CD4-positive, CD25-positive, alpha-beta regulatory T cell (primary cell): Measurements from ENCODE around the gene KCNK10. TPM values are rescaled to one million over a fixed set of nuclear protein-coding genes. Genes with fewer than 3 reads are reported as not detected.

Source experiments
- ATAC-seq, 2 donors: fragments of 150-1000 bp; cut with Tn5 transposase; one replicate each; pipeline ENCODE4 v1.10.0; 2021; ENCODE audit warnings: low read depth in 2 of 2, moderate number of reproducible peaks in 2 of 2, moderate library complexity in 1 of 2
- DNase-seq, 3 donors: peaks; one replicate each; pipeline versions ENCODE4 v3.0.0 to v3.0.0-alpha.2; 2012 to 2022; ENCODE audit warnings: mixed read lengths in 1 of 3
- H3K27ac ChIP-seq: one replicate; pipeline ENCODE4 v1.7.0; 2013; ENCODE audit warnings: mild to moderate bottlenecking, low read length; ENCODE audit not compliant: insufficient read depth, poor library complexity, severe bottlenecking
- H3K27me3 ChIP-seq: one replicate; pipeline ENCODE4 v1.7.0; 2013; ENCODE audit warnings: low read length; ENCODE audit not compliant: control insufficient read depth, insufficient read depth
- H3K36me3 ChIP-seq: one replicate; pipeline ENCODE4 v1.7.0; 2013; ENCODE audit warnings: mild to moderate bottlenecking, low read length, moderate library complexity; ENCODE audit not compliant: control insufficient read depth, insufficient read depth
- H3K4me1 ChIP-seq: 2 replicates; pipeline ENCODE4 v1.7.0; 2013; ENCODE audit warnings: mild to moderate bottlenecking, low read length; ENCODE audit not compliant: insufficient read depth, control insufficient read depth, poor library complexity, severe bottlenecking
- H3K4me3 ChIP-seq: one replicate; pipeline ENCODE4 v1.7.0; 2013; ENCODE audit warnings: low read depth, mild to moderate bottlenecking, low read length, moderate library complexity
- H3K9me3 ChIP-seq, 2 experiments: 1 replicate in 1 of 2; 2 replicates in 1 of 2; pipeline ENCODE4 v1.7.0; 2013; ENCODE audit warnings: low read length in 2 of 2, mild to moderate bottlenecking in 1 of 2, moderate library complexity in 1 of 2; ENCODE audit not compliant: control insufficient read depth in 2 of 2
- H3K27ac Mint-ChIP-seq, 3 donors: one replicate each; pipeline ENCODE4 v1.8.0; 2020 to 2022; ENCODE audit warnings: mild to moderate bottlenecking in 3 of 3, mixed read lengths in 3 of 3, moderate library complexity in 2 of 3
- H3K27me3 Mint-ChIP-seq: one replicate; pipeline ENCODE4 v1.8.0; 2022; ENCODE audit warnings: mild to moderate bottlenecking, mixed read lengths
- H3K36me3 Mint-ChIP-seq: one replicate; pipeline ENCODE4 v1.8.0; 2020; ENCODE audit warnings: mixed read lengths
- H3K4me1 Mint-ChIP-seq, 4 donors: one replicate each; pipeline ENCODE4 v1.8.0; 2020 to 2022; ENCODE audit warnings: mixed read lengths in 4 of 4, mild to moderate bottlenecking in 1 of 4
- H3K4me3 Mint-ChIP-seq, 4 donors: one replicate each; pipeline ENCODE4 v1.8.0; 2020 to 2022; ENCODE audit warnings: mild to moderate bottlenecking in 4 of 4, mixed read lengths in 4 of 4, moderate library complexity in 3 of 4
- H3K9me3 Mint-ChIP-seq, 7 donors: one replicate each; pipeline ENCODE4 v1.8.0; 2020 to 2022; ENCODE audit warnings: mixed read lengths in 7 of 7, mild to moderate bottlenecking in 3 of 7, moderate library complexity in 2 of 7
- polyA plus RNA-seq, 4 donors: library from polyadenylated mRNA; unstranded; fragments of 300-500 nt; fragmentation: Illumina TruSeq; gene quantifications; one replicate each; pipeline ENCODE4 v1.2.3, GENCODE V29; 2021
- total RNA-seq: library from RNA; stranded (reverse); gene quantifications from one replicate; pipeline ENCODE4 v1.2.3, GENCODE V29; 2022

The KCNK10 gene
- total and polyA plus RNA-seq, 5 donors from 2014 or later: not detected

DNA sequence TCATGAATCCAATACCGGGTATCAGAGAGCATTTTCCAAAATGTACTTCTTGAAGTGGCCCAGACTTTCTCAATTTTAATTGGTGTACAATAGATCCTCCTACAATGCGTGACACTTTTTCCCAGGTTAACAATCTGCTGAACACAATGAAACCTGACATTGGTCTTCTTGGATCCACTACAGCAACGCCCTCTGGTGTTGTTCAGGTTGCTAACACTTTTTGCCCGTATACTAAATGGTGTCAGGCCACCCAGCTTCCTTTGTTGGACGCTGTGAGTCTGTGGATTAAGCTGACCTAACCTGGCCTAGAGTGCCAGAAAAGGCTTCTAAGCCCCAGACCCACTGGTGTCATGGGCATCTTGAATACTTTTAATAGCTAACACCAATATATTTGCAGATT lies 89.2 kb downstream of the KCNK10 start:
- H3K9me3 ChIP-seq: no peaks in the 10 kb centered on the region
- no peak overlapping the region for H3K27ac Mint-ChIP-seq
- no peaks in the 10 kb centered on the region for H3K36me3 Mint-ChIP-seq
- no peak overlapping the region for H3K4me3 ChIP-seq
- peaks cover 0 to 5% (median 0%) of the 10 kb centered on the region in 7 donors for H3K9me3 Mint-ChIP-seq
- peak in 1 of 3 donors; percentile 2 for DNase-seq
- peaks cover 3% of the 10 kb centered on the region for H3K27me3 ChIP-seq
- ATAC-seq: no peak
- no peaks in the 10 kb centered on the region for H3K4me1 ChIP-seq
- peaks cover 18% of the 10 kb centered on the region for H3K27me3 Mint-ChIP-seq
- no peak overlapping the region for H3K4me3 Mint-ChIP-seq
- no peaks in the 10 kb centered on the region for H3K4me1 Mint-ChIP-seq
- H3K36me3 ChIP-seq: no peaks in the 10 kb centered on the region
- no peak overlapping the region for H3K27ac ChIP-seq

DNA sequence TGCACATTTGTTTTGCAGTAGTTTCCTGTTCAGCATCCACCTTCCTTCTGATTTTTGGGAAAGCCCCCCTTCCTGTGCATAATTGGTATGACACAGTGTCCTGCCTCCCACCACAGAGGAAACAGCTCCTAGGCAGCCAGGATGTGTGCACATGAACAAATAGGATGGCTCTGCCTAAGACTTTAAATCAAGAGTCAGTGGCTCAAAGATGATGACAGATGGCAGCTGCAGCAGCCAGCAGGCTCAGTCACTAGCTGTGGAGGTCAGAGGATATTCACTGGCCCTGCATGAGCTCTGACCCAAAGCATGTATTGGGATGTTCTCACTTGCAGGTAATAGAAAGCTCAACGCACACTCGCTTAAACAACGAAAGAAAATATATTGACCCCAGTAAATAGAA lies 90.3 kb downstream of the KCNK10 start:
- H3K36me3 ChIP-seq: no peaks in the 10 kb centered on the region
- H3K27me3 Mint-ChIP-seq: peaks cover 22% of the 10 kb centered on the region
- no peaks in the 10 kb centered on the region for H3K4me1 Mint-ChIP-seq
- peaks cover 3% of the 10 kb centered on the region for H3K27me3 ChIP-seq
- peaks cover 0 to 5% (median 0%) of the 10 kb centered on the region in 7 donors for H3K9me3 Mint-ChIP-seq
- H3K27ac ChIP-seq: no peak overlapping the region
- H3K36me3 Mint-ChIP-seq: no peaks in the 10 kb centered on the region
- ATAC-seq (no peak), DNase-seq (no peak)
- no peaks in the 10 kb centered on the region for H3K9me3 ChIP-seq
- no peak overlapping the region for H3K4me3 Mint-ChIP-seq
- H3K27ac Mint-ChIP-seq: no peak overlapping the region
- no peaks in the 10 kb centered on the region for H3K4me1 ChIP-seq
- no peak overlapping the region for H3K4me3 ChIP-seq

DNA sequence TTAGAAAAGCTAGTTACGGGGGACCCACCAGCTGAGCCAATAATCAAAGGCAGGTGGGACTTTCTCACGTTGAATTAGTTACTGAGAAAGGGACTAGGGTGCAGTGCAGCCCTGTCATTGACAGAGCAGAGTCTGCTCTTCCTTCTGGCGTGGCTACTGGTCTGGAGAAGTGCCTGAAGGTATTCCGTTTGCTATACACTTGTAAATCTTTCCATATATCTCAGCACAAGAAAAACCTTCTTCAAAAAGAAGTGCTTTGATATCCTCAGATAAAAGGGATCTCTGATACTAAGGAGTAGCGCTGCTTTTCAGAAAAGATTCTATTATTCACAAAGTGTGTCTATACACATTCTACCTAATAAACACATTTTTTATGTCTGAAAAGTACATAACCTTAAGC lies 91.5 kb downstream of the KCNK10 start:
- H3K4me1 ChIP-seq: no peaks in the 10 kb centered on the region
- Mint-ChIP-seq H3K4me1 (no peaks in the 10 kb centered on the region), H3K4me3 (no peak overlapping the region), H3K27ac (no peak overlapping the region), H3K27me3 (peaks cover 25% of the 10 kb centered on the region), H3K9me3 (peaks cover 0 to 5% (median 0%) of the 10 kb centered on the region in 7 donors), H3K36me3 (no peaks in the 10 kb centered on the region)
- ATAC-seq (no peak), DNase-seq (no peak)
- H3K9me3 ChIP-seq: no peaks in the 10 kb centered on the region
- no peak overlapping the region for H3K4me3 ChIP-seq
- H3K36me3 ChIP-seq: no peaks in the 10 kb centered on the region
- H3K27me3 ChIP-seq: peaks cover 3% of the 10 kb centered on the region
- H3K27ac ChIP-seq: no peak overlapping the region

DNA sequence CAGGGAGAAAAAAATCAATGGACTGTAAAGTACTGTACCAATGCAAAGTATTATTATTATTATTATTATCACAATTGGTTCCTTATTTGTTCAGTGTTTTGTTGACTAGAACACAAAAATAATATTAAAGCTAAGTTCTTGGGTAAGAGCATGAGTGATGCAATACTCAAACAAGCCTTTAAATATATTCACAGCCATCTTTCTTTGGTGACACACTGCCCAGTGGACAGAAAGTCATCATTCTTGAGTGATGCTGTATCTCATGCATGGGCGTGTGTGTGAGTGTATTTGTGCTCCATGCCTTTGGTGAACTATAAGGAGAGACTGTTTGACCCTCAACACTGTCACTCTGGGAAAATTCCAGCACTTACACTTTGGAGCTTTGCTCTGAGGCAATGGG lies 93.6 kb downstream of the KCNK10 start:
- no peak overlapping the region for H3K4me3 Mint-ChIP-seq
- DNase-seq (no peak), ATAC-seq (no peak)
- no peaks in the 10 kb centered on the region for H3K9me3 ChIP-seq
- H3K27me3 ChIP-seq: peaks cover 3% of the 10 kb centered on the region
- H3K4me3 ChIP-seq: no peak overlapping the region
- peaks cover 0 to 4% (median 0%) of the 10 kb centered on the region in 7 donors for H3K9me3 Mint-ChIP-seq
- H3K4me1 ChIP-seq: no peaks in the 10 kb centered on the region
- no peaks in the 10 kb centered on the region for H3K36me3 ChIP-seq
- no peaks in the 10 kb centered on the region for H3K36me3 Mint-ChIP-seq
- H3K27ac Mint-ChIP-seq: no peak overlapping the region
- H3K27ac ChIP-seq: no peak overlapping the region
- H3K4me1 Mint-ChIP-seq: no peaks in the 10 kb centered on the region
- peaks cover 22% of the 10 kb centered on the region for H3K27me3 Mint-ChIP-seq

DNA sequence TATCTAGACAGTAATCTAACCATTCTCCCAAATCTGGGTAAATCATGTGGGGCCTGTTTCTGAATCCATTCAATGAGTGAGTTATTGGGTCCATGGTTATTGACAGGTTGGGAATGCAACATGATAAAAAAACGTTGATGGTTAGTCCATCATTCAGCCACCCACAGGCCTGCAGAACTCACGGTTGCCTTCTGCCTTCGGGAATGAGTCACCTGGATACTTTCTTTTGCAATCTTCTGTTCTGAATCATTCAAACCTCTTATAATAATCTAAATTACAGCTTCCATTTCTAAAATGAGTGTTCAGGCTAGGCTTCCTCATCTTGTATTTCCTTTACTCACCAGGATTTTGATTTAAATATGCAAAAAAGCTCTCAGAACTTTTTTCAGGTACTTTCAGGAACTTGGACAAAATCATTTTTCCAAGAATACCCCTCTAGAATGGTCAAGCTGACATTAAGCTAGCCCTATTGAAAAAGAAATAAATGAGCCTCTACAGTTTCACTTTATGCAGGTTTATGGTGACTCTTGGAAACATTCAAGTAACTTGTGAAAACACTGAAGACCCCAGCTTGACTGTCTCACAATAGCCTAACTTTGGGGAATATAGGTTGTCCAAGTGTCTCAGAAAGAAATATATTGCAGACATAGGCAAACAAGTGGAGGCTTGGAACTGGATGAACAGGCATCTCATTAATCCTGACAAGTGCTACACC lies 94.4 kb downstream of the KCNK10 start:
- Histone ChIP-seq H3K36me3 (no peaks in the 10 kb centered on the region), H3K27me3 (peaks cover 3% of the 10 kb centered on the region), H3K4me3 (no peak overlapping the region), H3K27ac (no peak overlapping the region), H3K4me1 (no peaks in the 10 kb centered on the region), H3K9me3 (no peaks in the 10 kb centered on the region)
- DNase-seq: no peak
- no peaks in the 10 kb centered on the region for H3K36me3 Mint-ChIP-seq
- no peak for ATAC-seq
- peaks cover 22% of the 10 kb centered on the region for H3K27me3 Mint-ChIP-seq
- no peak overlapping the region for H3K27ac Mint-ChIP-seq
- H3K4me1 Mint-ChIP-seq: no peaks in the 10 kb centered on the region
- no peak overlapping the region for H3K4me3 Mint-ChIP-seq
- peaks cover 0 to 4% (median 0%) of the 10 kb centered on the region in 7 donors for H3K9me3 Mint-ChIP-seq

DNA sequence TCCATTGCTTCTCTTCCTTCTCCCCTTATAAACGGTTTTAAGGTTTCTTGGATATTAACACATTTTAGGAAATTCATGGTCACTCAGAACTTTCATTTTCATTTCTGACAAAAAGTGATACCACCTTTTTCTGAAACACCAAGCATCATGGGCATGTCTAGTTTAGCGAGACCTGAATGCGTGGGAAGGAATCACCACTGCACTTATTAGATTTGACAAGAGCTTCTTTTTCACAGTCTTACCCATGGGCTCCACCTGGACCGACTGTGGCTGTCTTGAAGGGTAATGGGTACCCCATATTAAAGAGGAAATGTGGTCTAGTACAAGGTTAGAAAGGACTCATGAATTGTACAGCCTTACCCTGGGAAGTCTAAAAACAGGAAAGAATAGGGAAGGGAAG lies 95.4 kb downstream of the KCNK10 start:
- peaks cover 0 to 11% (median 2%) of the 10 kb centered on the region in 7 donors for H3K9me3 Mint-ChIP-seq
- H3K36me3 Mint-ChIP-seq: no peaks in the 10 kb centered on the region
- Histone ChIP-seq H3K4me1 (no peaks in the 10 kb centered on the region), H3K9me3 (peaks cover 0 to 2% of the 10 kb centered on the region in 2 experiments), H3K27me3 (peaks cover 3% of the 10 kb centered on the region), H3K4me3 (no peak overlapping the region), H3K36me3 (no peaks in the 10 kb centered on the region), H3K27ac (no peak overlapping the region)
- H3K27me3 Mint-ChIP-seq: peaks cover 22% of the 10 kb centered on the region
- DNase-seq (no peak), ATAC-seq (no peak)
- no peaks in the 10 kb centered on the region for H3K4me1 Mint-ChIP-seq
- no peak overlapping the region for H3K27ac Mint-ChIP-seq
- no peak overlapping the region for H3K4me3 Mint-ChIP-seq

DNA sequence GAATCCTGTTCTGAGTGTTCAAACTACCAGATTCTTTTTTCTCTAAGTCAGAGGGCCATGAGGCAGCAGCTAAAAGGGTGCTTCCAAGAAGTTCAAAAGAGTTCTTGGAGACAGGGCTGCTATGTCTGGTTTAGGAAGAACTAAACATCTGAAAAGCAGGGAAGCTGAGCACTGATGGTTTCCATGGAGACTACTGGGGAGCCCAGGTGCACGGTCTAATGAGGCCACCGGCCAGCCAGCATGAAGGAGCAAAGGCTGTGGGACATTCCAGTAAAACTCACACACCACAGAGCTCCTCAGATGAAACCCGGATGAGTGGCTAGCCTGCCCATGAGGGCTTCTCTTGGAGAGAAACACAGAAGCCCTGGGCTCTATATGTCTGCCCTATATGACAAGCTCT lies 97.3 kb downstream of the KCNK10 start:
- peaks cover 15% of the 10 kb centered on the region for H3K27me3 Mint-ChIP-seq
- H3K36me3 Mint-ChIP-seq: no peaks in the 10 kb centered on the region
- no peaks in the 10 kb centered on the region for H3K4me1 Mint-ChIP-seq
- peaks cover 1 to 20% (median 3%) of the 10 kb centered on the region in 7 donors for H3K9me3 Mint-ChIP-seq
- no peak overlapping the region for H3K27ac Mint-ChIP-seq
- DNase-seq (no peak), ATAC-seq (no peak)
- Histone ChIP-seq H3K4me1 (no peaks in the 10 kb centered on the region), H3K4me3 (no peak overlapping the region), H3K36me3 (no peaks in the 10 kb centered on the region), H3K27ac (no peak overlapping the region), H3K9me3 (peaks cover 0 to 4% of the 10 kb centered on the region in 2 experiments), H3K27me3 (peaks cover 3% of the 10 kb centered on the region)
- H3K4me3 Mint-ChIP-seq: no peak overlapping the region
